CD14-positive monocyte (primary cell): ENCODE measurements around the gene RNF141. TPM values are rescaled to one million over a fixed set of nuclear protein-coding genes. Genes with fewer than 3 reads are reported as not detected.

ENCODE experiments used
- DNase-seq, 3 donors: peaks; one replicate each; pipeline ENCODE4 v3.0.0-alpha.2; 2011 to 2022
- H2AFZ ChIP-seq: 2 replicates; pipeline ENCODE4 v1.6.0; 2012; ENCODE audit warnings: mild to moderate bottlenecking, low read depth, low read length, inconsistent platforms; ENCODE audit not compliant: insufficient read depth, poor library complexity, severe bottlenecking
- H3K27ac ChIP-seq, 2 donors: 1 replicate in 1 of 2; 2 replicates in 1 of 2; pipeline ENCODE4 v1.5.1; 2012 to 2013; ENCODE audit warnings: low read length in 2 of 2, control low read depth in 1 of 2, inconsistent platforms in 1 of 2, low read depth in 1 of 2, mild to moderate bottlenecking in 1 of 2
- H3K27me3 ChIP-seq, 2 donors: one replicate each; pipeline versions ENCODE4 v1.6.0 to v1.6.1; 2011 to 2013; ENCODE audit warnings: low read length in 2 of 2; ENCODE audit not compliant: control insufficient read depth in 2 of 2, insufficient read depth in 2 of 2
- H3K36me3 ChIP-seq, 2 donors: replicated peaks in 1 of 2; 1 replicate in 1 of 2; 2 replicates in 1 of 2; pipeline versions ENCODE4 v1.5.1 to v1.6.1; 2012 to 2013; ENCODE audit warnings: low read length in 2 of 2, control low read depth in 1 of 2, inconsistent platforms in 1 of 2, mild to moderate bottlenecking in 1 of 2; ENCODE audit not compliant: insufficient read depth in 2 of 2, control insufficient read depth in 1 of 2
- H3K4me1 ChIP-seq, 2 donors: 1 replicate in 1 of 2; 2 replicates in 1 of 2; pipeline versions ENCODE4 v1.5.1 to v1.6.1; 2012 to 2013; ENCODE audit warnings: low read length in 2 of 2, control low read depth in 1 of 2, inconsistent platforms in 1 of 2, mild to moderate bottlenecking in 1 of 2, moderate library complexity in 1 of 2; ENCODE audit not compliant: insufficient read depth in 2 of 2, control insufficient read depth in 1 of 2
- H3K4me2 ChIP-seq: replicated peaks from 2 replicates; pipeline ENCODE3; 2012; ENCODE audit warnings: low read length, moderate library complexity, mild to moderate bottlenecking; ENCODE audit not compliant: poor library complexity, severe bottlenecking; ENCODE audit errors: extremely low read depth
- H3K4me3 ChIP-seq, 3 experiments: fragments of 200-600 bp in 1 of 3; sonication (generic) in 1 of 3; replicated peaks in 1 of 3; 1 replicate in 2 of 3; 2 replicates in 1 of 3; pipeline ENCODE4 v1.5.1; 2011 to 2013; ENCODE audit warnings: low read length in 3 of 3, mild to moderate bottlenecking in 3 of 3, control low read depth in 2 of 3, low read depth in 2 of 3, inconsistent platforms in 1 of 3, moderate library complexity in 1 of 3
- H3K79me2 ChIP-seq: 2 replicates; pipeline ENCODE4 v1.6.0; 2012; ENCODE audit warnings: mild to moderate bottlenecking, control low read depth, inconsistent platforms, low read length, moderate library complexity; ENCODE audit not compliant: insufficient read depth
- H3K9ac ChIP-seq: 2 replicates; pipeline ENCODE4 v1.6.0; 2017; ENCODE audit warnings: low read length, mild to moderate bottlenecking; ENCODE audit not compliant: insufficient read depth, poor library complexity, severe bottlenecking
- H3K9me3 ChIP-seq, 2 donors: replicated peaks in 1 of 2; 1 replicate in 1 of 2; 2 replicates in 1 of 2; pipeline versions ENCODE4 v1.5.1 to v1.6.1; 2012 to 2013; ENCODE audit warnings: low read length in 2 of 2, control low read depth in 1 of 2; ENCODE audit not compliant: control insufficient read depth in 1 of 2, insufficient read depth in 1 of 2
- H4K20me1 ChIP-seq: 2 replicates; pipeline ENCODE4 v1.6.0; 2012; ENCODE audit warnings: mild to moderate bottlenecking, low read length, control low read depth, moderate library complexity; ENCODE audit not compliant: insufficient read depth
- H3K27ac Mint-ChIP-seq, 7 donors: one replicate each; pipeline ENCODE4 v1.8.0; 2020; ENCODE audit warnings: mild to moderate bottlenecking in 7 of 7, mixed read lengths in 7 of 7, moderate library complexity in 6 of 7, inconsistent platforms in 2 of 7
- H3K27me3 Mint-ChIP-seq, 3 donors: one replicate each; pipeline ENCODE4 v1.8.0; 2021 to 2022; ENCODE audit warnings: low read depth in 3 of 3, mild to moderate bottlenecking in 3 of 3, mixed read lengths in 3 of 3, moderate library complexity in 3 of 3, inconsistent platforms in 1 of 3
- H3K36me3 Mint-ChIP-seq, 2 donors: one replicate each; pipeline ENCODE4 v1.8.0; 2020; ENCODE audit warnings: mixed read lengths in 2 of 2, inconsistent platforms in 1 of 2, mild to moderate bottlenecking in 1 of 2
- H3K4me1 Mint-ChIP-seq: one replicate; pipeline ENCODE4 v1.8.0; 2020; ENCODE audit warnings: mild to moderate bottlenecking, mixed read lengths
- H3K4me3 Mint-ChIP-seq, 2 donors: one replicate each; pipeline ENCODE4 v1.8.0; 2020; ENCODE audit warnings: mild to moderate bottlenecking in 2 of 2, mixed read lengths in 2 of 2, moderate library complexity in 1 of 2
- H3K9me3 Mint-ChIP-seq, 7 donors: one replicate each; pipeline ENCODE4 v1.8.0; 2020 to 2022; ENCODE audit warnings: mixed read lengths in 7 of 7, mild to moderate bottlenecking in 6 of 7, moderate library complexity in 6 of 7, inconsistent platforms in 2 of 7
- CTCF ChIP-seq: fragments of 200-600 bp; IDR thresholded peaks from one replicate; pipeline ENCODE4 v1.8.0; 2022; ENCODE audit warnings: antibody characterized with exemption, mild to moderate bottlenecking
- WGBS: methylation state at CpG from one replicate; pipeline ENCODE4 v1.1.5; 2013; ENCODE audit warnings: missing lambda C conversion rate; ENCODE audit not compliant: insufficient coverage; 5-methylcytosine and 5-hydroxymethylcytosine counted together
- intact Hi-C, 2 donors: fragments of 100-400 bp; cut with micrococcal nuclease; formaldehyde crosslinking; loops; one replicate each; pipeline versions ENCODE4 v1.15.0 to v1.15.1; 2023
- polyA plus RNA-seq, 3 donors: library from polyadenylated mRNA; depleted of rRNA in 1 of 3; unstranded in 2 of 3; stranded (reverse) in 1 of 3; fragments of 300-500 nt in 2 of 3; fragments of >200 nt in 1 of 3; fragmentation: Illumina TruSeq in 2 of 3; gene quantifications; 1 replicate in 2 of 3; 2 replicates in 1 of 3; pipeline ENCODE4 v1.2.3, GENCODE V29; 2012 to 2021

RNF141 gene
- polyA plus RNA-seq, 3 donors: 19.7 to 114 (median 98.3) TPM

GRCh38 chr11:10550503-10551289 lies 9.7 kb upstream of the RNF141 start:
- no peaks in the 10 kb centered on the region for H3K4me1 ChIP-seq
- H3K4me3 Mint-ChIP-seq: no peak overlapping the region
- no peaks in the 10 kb centered on the region for H3K27me3 ChIP-seq
- WGBS: no CpG with 5 or more reads among the region's 3 CpGs
- H4K20me1 ChIP-seq: no peaks in the 10 kb centered on the region
- H2AFZ ChIP-seq: no peak overlapping the region
- no peak overlapping the region for H3K4me3 ChIP-seq
- TF ChIP-seq CTCF: no peak
- H3K9me3 Mint-ChIP-seq: peaks cover 6 to 11% (median 9%) of the 10 kb centered on the region in 7 donors
- no peaks in the 10 kb centered on the region for H3K36me3 ChIP-seq
- peaks cover 0 to 8% of the 10 kb centered on the region in 2 donors for H3K9me3 ChIP-seq
- H3K9ac ChIP-seq: no peak overlapping the region
- no peak overlapping the region for H3K27ac ChIP-seq
- DNase-seq: no peak
- no peaks in the 10 kb centered on the region for H3K79me2 ChIP-seq
- H3K27ac Mint-ChIP-seq: no peak overlapping the region
- H3K36me3 Mint-ChIP-seq: no peaks in the 10 kb centered on the region
- peaks cover 3% of the 10 kb centered on the region for H3K4me1 Mint-ChIP-seq
- intact Hi-C loops: no loop called here
- peaks cover 0 to 2% (median 2%) of the 10 kb centered on the region in 3 donors for H3K27me3 Mint-ChIP-seq
- no peak overlapping the region for H3K4me2 ChIP-seq

GRCh38 chr11:10544491-10545465 lies 3.8 kb upstream of the RNF141 start:
- Histone ChIP-seq H3K79me2 (peaks cover 8% of the 10 kb centered on the region), H3K4me3 (no peak overlapping the region), H3K36me3 (no peaks in the 10 kb centered on the region), H3K4me2 (no peak overlapping the region), H3K27ac (no peak overlapping the region), H2AFZ (no peak overlapping the region), H3K9ac (no peak overlapping the region), H4K20me1 (no peaks in the 10 kb centered on the region), H3K4me1 (peaks cover 23 to 29% of the 10 kb centered on the region in 2 donors), H3K9me3 (peaks cover 4 to 12% of the 10 kb centered on the region in 2 donors), H3K27me3 (no peaks in the 10 kb centered on the region)
- Mint-ChIP-seq H3K36me3 (no peaks in the 10 kb centered on the region), H3K4me3 (no peak overlapping the region), H3K9me3 (peaks cover 7 to 13% (median 10%) of the 10 kb centered on the region in 7 donors), H3K27ac (peak overlapping the region in 2 of 7 donors; percentile 19 to 53), H3K4me1 (peaks cover 20% of the 10 kb centered on the region), H3K27me3 (peaks cover 0 to 2% (median 0%) of the 10 kb centered on the region in 3 donors)
- 77% methylated on average over 5 of the region's 7 CpGs for WGBS
- no peak for TF ChIP-seq CTCF
- intact Hi-C loops: loop anchor here (5.0 to 10.0 kb wide), 4 partner anchors 38 to 193 kb away; no protein-coding TSS in a partner anchor
- peak in 2 of 3 donors; percentile 13 to 15 for DNase-seq
